ENCODE measurements around the gene PDE11A.

PDE11A gene

GRCh38 chr2:177923323-177923722 lies 149.3 kb downstream of the PDE11A start:
- no peak for DNase-seq (ENCODE audit: low read depth in 2 of 2)

DNA sequence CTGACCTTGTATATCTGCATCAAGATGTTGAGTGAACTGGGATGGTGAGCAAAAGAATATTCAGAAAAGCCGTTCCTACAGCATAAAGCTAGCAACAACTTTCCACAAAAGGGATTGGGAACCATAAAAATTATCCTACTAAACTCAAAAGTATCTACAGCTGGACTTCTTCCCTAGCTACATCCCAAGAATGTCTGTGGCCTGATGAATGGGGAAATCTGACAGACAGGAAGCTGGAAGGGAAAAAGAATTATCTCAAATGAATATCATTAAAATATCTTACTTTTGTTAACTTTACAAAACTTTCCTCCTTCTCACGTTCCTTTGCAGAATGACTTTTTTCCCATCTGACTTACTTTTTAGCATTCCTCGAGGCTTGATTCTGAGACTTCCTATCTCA lies 150.9 kb downstream of the PDE11A start:
- no peak for DNase-seq (ENCODE audit: low read depth in 2 of 2)

- no peak for DNase-seq (ENCODE audit: low read depth in 2 of 2)
Measured at GRCh38 chr2:177917169-177917568, 155.4 kb downstream of the PDE11A start.

- no peak for DNase-seq (ENCODE audit: low read depth in 2 of 2)
Measured at GRCh38 chr2:177916342-177916741, 156.2 kb downstream of the PDE11A start.

DNA sequence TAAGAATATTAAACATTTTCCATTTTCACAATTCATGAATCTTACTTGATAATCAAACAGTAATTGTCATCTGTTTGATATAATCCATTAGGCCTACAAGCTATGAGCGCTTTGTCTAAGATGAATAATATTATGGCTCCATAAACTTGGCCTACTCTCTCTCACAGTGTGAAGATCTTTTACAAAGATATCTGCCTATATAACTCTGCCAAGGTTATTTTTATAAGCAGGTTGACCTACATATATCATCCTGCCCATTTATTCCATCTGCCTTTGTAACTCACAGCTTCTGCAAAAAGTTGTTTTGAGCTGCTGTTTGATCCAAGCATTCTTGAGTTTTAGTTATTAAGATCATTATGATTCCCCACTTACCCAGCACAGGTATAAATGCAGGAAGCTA lies 158.3 kb downstream of the PDE11A start:
- no peak for DNase-seq (ENCODE audit: low read depth in 2 of 2)

DNA sequence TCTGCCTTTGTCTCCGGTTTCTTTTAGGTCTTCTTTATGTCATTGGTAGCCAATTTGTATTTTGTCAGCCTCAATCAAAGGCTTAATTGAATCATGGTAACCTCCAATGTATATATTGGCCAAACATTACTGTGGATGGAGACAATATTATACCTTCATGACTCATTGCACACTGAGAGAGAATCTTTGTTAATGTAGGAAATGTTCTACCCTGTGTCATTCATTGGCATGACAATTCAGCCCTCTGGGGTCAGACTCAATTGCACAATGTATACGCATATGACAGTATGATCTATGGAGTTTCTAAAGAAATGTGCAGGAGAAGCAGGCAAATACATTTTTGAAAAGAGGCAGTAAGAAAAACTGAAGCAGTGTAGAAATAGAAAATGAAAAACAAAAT lies 162.6 kb downstream of the PDE11A start:
- DNase-seq (ENCODE audit: low read depth in 2 of 2) = no peak

DNA sequence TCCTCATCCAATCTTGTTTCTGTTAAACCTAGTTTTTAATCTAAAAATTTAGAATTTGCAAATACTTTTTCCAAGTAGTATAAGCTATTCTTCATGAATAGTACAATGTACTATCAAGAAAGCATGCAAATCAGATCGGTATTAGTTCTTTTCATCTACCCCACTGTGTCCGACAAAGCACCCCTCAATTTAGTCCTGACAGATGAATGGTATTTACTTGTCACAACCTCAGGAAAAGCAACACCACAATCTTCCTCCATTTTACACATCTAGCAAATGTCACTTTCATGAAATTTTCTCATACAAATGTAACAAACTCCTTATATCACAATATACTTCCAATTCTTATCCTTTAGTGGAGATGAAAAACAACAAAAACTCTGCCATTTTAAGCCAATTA lies 163.8 kb downstream of the PDE11A start:
- DNase-seq (ENCODE audit: low read depth in 2 of 2) = no peak

GRCh38 chr2:177908182-177908581 lies 164.4 kb downstream of the PDE11A start:
- DNase-seq (ENCODE audit: low read depth in 2 of 2) = no peak

GRCh38 chr2:177906041-177906718 lies 166.4 kb downstream of the PDE11A start:
- peak; percentile 55 to 62 for DNase-seq (ENCODE audit: low read depth in 2 of 2)

DNA sequence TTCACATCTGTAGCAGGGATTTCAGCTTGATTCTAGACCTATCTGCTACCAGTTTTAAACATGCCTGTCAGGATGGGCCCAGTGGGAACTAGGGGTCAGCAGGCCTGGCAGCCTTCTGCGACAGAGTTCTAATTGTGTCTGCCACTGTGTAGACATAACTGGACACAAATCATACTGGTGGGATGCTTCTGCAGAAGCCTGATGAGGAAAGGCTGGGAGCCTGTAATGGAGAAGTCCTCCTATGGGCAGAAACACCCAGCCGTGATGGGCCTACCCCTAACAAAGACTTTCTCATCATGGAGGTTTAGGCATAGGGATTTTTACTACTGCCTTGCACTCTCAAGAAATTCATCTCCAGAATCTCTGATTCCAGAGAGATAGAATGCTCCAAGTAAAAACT lies 166.9 kb downstream of the PDE11A start:
- no peak for DNase-seq (ENCODE audit: low read depth in 2 of 2)

- DNase-seq (ENCODE audit: low read depth in 2 of 2) = no peak
Measured at GRCh38 chr2:177902395-177903163, 170.0 kb downstream of the PDE11A start.

GRCh38 chr2:177900082-177900481 lies 172.5 kb downstream of the PDE11A start:
- DNase-seq (ENCODE audit: low read depth in 2 of 2) = no peak

GRCh38 chr2:177897278-177897677 lies 175.3 kb downstream of the PDE11A start:
- no peak for DNase-seq (ENCODE audit: low read depth in 2 of 2)

- DNase-seq (ENCODE audit: low read depth in 2 of 2) = no peak
Measured at GRCh38 chr2:177896587-177896986, 176.0 kb downstream of the PDE11A start.

DNA sequence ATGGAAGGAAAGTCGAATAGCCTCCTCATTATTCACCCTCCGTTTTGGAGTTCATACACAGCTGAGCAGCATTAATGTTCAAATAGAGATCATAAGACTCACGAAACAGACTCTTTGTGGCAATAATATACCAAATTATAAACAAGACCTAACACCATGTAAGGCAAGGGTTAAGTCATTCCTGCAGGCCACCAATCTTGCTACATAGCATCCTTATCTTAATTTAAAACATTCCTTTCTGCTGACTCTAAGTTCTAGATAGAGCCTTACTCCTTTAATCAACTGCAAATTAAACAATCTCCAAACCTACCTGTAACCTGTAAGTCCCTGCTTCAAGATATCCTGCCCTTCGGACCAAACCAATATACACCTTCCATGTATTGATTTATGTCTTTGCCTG lies 178.0 kb downstream of the PDE11A start:
- no peak for DNase-seq (ENCODE audit: low read depth in 2 of 2)

DNA sequence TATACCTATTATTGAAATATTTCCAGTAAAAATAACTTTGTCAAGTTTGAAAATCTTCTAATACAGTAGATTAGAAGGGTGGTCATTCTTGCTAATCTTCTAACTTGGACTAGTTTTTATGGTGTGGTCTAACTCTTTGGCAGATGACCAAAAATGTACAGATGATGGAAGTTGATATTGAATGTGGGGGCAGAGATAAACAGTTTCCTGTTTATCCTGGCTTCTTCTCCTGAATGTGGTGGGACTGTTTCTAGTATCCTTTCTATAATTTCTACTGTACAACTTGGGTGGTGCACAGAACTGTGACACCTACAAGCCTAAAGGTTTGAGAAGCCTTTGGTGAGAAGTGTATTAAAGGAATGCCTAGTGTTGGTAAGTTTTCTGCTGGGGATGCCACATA lies 178.7 kb downstream of the PDE11A start:
- DNase-seq (ENCODE audit: low read depth in 2 of 2) = no peak

- no peak for DNase-seq (ENCODE audit: low read depth in 2 of 2)
Measured at GRCh38 chr2:177891533-177891932, 181.0 kb downstream of the PDE11A start.

DNA sequence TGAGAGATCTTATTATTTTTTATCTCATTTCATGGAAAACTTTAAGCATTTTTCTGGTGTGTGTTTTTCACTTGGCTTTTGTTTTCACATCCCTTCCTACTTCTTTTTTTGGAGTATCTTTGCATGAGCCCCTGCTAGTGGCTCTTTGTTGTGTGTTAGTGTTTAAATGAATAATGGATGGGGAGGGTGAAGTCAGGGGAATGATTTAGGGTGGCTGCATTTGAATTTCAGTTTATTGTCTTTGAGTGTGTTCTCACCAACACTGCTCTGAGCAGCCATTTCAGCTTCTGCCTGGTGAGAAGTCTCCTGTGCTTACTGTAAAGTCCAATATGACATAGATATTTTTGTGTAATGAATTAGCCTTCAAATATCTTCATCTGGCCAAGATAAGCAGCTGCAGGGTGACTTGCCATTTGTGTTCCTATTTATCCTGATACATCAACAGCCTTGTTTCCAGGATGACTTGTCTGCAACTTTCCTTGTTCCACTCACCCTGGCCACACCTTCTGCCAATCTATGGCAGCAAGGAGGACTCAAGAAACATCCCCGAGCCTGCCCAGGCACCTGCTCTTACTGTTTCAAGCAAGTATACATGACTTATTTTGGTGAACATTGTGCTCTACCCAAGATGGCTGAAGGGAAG lies 182.6 kb downstream of the PDE11A start:
- no peak for DNase-seq (ENCODE audit: low read depth in 2 of 2)

- no peak for DNase-seq (ENCODE audit: low read depth in 2 of 2)
Measured at GRCh38 chr2:177888581-177888980, 184.0 kb downstream of the PDE11A start.

DNA sequence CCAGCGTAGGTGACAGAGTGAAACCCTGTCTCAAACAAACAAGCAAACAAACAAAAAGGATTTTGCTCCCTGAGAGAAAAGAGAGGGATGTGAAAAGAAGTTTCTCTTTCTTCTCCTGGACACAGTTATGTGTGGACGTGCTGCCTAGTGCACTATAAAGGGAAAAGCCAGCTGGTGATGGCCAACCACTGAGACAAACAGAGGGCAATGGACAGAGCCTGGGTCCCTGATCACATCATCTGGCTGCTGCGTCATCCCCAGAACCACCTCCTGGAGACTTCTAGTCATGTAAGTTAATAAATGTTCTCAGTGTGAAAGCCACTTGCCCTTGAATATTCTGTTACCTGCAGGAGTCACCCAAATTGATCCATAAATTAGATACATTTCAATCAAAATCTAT lies 184.9 kb downstream of the PDE11A start:
- DNase-seq (ENCODE audit: low read depth in 2 of 2) = no peak

DNA sequence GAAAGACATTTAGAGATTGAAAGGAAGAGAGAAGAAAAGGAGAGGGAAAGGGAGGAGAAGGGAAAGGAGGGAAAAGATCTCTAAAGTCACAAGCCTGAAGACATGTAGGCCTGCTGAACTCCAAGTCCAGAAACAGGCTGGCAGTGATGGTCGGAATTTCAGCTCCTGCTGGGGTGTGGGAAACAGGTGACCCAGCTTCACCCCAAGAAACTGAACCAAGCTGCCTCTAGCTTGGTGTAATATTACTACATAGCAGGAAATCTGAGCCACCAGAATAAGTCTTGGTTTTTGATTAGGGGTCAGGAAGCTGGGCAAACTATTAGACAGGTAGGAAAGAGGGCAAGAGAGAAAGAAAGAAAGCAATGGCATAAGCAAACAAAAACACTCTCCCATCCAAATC lies 185.8 kb downstream of the PDE11A start:
- DNase-seq (ENCODE audit: low read depth in 2 of 2) = no peak

DNA sequence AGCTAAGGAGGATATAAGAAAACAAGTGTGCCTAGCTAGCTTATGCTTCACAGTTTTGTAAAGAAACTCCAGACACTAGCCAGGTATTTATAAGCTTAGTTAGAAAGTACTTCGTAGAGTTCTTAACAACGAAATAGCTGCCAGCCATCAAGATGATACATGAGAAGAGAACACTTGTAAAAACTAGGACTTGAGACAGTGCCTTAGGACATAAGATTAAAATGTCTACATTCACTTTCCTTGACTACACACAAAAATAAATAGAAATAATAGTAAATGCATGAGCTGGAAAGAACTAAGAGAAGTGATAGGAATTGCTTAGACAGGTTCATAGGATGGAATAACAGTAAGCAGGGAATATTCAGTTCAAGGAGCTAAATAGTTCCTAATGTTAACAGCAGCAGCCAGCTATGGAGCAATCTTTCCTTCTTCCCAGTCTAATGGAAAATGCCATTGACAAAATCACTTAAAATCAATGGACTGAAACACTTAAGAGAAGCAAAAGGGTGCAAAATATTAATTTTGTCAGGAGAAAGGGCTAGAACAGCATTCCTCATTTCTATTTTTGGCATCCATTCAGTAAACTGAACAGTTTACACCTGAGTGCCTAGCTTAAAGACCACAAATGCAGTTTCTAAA lies 186.6 kb downstream of the PDE11A start:
- no peak for DNase-seq (ENCODE audit: low read depth in 2 of 2)

- DNase-seq (ENCODE audit: low read depth in 2 of 2) = no peak
Measured at GRCh38 chr2:177883177-177883576, 189.4 kb downstream of the PDE11A start.
